Activated CD8-positive, alpha-beta memory T cell treated with anti-CD3 and anti-CD28 coated beads for 4 hours (primary cell): ENCODE data around the gene SLC1A7.
"Not testable (repeated sequence)": the region's sequence is repeated elsewhere in the genome, so short reads cannot be mapped to it uniquely, and the experiment has no call there.

Source experiments
- DNase-seq, 2 donors: peaks; one replicate each; pipeline ENCODE4 v3.0.0-alpha.2; 2020; ENCODE audit warnings: low read depth in 2 of 2

SLC1A7 gene

DNA sequence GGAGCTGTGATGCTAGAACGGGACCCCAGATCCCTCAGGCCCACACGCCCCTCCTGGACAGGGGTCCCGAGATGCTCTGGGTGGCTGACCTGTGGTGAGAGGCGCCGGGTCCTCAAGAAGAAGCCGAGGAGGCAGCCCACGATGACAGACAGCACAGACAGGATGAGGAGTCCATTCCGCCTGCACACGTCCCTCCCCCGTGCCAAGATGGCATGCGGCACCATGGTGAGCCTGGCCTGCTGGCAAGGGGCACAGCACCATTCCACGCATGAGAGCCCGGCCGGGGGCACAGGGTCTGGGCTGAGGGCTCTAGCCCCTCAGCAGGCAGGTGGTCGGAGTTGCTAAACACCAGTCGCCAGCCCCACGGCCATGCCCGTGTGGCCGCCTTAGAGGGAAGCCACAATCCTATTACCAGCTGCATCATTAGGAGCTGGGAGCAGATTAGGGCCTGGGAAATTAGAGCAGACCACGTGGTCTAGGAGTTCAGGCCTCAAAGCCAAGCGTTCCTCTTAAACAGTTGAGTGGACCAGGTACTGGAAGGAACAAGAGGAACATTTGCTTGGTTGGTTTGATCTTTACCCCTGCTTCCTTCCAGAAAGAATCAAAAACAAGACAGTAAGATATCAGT, at the start of gene SLC1A7:
Gene SLC1A7 (minus strand): TSS at position 413 of the 628 bp plus-strand sequence. CDS start 189 bp downstream, at position 224.
- DNase-seq = no peak

DNA sequence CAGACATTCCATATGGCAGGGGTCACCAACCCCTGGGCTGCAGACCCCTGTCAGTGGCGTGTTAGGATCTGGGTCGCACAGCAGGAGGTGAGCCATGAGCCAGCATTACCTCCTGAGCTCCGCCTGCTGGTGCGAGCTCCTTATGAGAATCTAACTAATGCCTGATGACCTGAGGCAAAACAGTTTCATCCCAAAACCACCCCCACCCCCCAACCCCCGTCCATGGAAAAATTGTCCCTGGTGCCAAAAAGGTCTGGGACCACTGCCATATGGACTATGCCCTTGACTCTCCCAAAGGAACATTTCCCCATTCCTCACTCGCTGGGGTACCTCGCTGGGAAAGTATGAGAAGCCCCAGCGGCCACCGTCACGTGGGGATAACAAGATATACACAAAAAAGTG, 47.8 kb upstream of the SLC1A7 start:
- DNase-seq = no peak

DNA sequence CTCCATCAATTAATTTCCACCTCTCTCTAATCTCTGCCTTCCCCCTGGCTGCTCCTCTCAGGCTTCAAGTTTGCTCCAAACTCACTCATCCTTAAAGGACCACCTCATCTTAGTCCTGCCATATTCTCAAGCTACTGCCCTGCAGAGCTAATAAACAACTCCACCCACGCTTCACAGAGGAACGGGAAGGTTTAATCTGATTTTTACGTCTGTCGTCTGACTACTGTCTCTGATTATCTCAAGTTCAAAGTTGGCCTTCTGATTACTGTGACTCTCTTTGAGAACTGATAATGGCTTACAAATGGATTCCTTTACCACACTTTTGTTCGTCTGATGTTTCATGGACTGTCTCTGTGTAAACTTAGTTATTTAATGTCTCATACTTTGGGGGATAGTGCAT, 46.6 kb upstream of the SLC1A7 start:
- no peak for DNase-seq

DNA sequence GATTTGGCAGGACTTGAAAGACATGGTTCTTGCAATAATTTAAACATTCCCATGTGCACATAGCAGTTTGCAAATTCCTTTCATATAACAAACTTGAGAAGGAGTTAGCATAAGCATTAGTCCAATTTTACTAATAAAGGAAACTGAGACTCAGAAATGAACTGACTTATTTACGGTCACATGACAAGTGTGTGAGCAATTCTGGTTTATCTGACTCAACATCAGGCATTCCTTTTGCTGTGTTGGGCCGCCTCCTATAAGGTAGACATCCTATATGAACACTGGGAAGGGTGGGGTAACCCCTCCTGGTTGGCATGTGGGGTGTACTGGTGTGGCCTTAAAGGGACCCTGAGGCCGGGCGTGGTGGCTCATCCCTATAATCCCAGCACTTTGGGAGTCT, 45.7 kb upstream of the SLC1A7 start:
- DNase-seq = no peak

DNA sequence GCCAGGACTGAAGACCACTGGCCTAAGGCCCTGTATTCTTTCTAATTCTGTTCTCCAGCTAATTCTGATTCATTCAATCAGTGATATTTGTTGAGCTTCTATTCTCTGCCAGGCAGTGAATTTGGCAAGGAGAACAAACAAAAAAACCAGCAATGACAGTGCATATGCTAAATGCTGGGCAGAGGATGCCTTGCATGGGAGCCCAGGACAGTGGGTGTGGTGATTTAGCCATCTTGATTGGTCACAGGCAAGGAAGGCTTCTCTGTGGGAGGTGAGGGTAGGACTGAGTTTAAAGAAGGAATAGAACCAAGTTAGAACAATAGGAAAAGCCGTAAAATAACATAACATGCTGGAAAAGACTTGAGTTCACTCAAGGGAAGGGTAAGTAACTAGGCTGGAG, 45.0 kb upstream of the SLC1A7 start:
- DNase-seq = no peak

GRCh38 chr1:53186533-53186932, 44.1 kb upstream of the SLC1A7 start:
- no peak for DNase-seq

DNA sequence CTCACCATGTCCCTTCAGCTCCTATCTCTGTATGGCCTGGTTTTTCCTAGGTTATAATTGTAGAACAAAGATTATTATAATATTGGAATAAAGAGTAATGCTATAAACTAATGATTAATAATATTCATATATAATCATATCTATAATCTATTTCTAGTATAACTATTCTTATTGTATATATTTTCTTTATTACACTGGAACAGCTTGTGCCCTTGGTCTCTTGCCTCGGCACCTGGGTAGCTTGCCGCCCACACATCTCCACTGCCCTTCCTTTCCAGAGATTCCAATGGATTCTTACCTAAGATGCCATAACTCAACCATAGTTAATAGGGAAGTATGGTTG, 43.5 kb upstream of the SLC1A7 start:
- DNase-seq = not testable (repeated sequence)

DNA sequence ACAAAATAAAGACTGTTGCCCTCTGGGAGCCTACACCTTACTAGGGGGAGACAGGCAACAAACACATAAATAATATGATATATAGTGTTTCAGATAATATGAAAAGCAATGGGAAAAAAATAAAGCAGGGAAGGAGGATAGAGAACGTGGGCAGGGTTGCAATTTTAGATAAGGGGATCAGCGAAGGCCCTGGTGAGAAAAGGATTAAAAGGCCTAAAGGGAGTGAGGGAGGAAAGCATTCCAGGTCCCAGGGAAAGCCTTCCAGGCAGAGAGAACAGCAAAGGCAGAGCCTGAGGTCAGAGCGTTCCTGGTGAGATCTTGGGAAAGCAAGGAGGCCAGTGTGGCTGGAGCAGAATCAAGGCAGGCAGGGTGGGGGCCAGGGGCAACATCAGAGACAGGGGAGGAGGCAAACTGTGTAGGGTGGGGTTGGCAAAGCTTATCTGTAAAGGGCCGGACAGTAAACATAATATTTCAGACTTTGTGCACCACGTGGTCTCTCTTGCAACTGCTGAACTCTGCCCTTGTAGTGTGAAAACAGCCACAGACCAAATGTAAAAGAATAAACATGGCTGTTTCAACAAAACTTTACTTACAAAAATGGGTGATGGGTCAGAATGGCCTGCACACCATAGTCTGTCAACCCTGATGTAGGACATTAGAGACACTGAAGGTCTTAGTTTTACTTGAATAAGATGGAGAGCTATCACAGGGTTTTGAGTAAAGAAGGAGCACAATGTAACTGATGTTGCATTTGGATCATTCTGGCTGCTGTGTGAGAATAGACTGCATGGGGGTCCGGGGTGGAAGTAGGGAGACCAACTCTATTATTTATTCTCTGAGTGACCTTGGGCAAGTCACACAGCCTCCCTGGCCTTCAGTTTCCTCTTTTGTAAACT, 40.9 kb upstream of the SLC1A7 start:
- DNase-seq = no peak

DNA sequence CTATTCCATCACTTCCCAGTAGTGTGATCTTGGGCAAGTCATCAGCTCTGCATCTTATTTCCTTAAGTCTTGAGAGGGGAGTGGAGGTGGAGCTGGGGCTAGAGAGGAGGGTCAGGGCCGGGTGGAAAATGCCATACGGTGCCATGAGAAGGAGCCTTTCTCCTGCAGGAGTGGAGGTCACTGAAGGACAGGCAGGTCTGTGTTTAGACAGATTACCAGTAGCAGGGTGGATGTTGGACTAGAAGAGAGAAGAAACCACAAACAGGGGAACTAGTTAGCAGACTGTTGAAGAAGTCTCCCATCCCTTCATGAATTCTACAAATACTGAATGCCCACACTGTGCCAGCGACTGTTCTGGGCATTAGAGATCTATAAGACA, 40.3 kb upstream of the SLC1A7 start:
- DNase-seq = no peak

DNA sequence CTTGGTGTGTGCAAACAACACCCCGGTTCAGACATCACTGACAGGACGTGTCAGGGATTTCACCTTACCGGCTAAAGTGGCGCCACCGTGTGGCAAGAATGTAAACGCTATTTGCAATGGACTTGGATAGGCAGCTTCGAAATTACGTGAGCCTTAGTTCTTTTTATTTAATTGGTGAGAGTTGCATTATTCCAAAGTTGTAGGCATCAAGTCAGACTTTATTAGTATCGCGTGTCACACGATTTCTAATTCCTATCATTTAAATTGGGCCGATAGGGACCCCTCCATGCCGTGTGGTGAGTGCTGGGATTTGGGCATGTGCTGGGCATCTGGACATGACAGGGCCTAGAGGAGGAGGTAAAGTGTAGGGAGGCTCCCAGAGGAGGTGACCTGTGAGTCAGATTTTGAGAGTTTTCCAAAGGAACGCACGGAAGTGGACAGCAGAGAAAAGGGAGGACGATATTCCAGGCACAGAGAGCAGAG, 39.7 kb upstream of the SLC1A7 start:
- peak; percentile 41 to 62 for DNase-seq

DNA sequence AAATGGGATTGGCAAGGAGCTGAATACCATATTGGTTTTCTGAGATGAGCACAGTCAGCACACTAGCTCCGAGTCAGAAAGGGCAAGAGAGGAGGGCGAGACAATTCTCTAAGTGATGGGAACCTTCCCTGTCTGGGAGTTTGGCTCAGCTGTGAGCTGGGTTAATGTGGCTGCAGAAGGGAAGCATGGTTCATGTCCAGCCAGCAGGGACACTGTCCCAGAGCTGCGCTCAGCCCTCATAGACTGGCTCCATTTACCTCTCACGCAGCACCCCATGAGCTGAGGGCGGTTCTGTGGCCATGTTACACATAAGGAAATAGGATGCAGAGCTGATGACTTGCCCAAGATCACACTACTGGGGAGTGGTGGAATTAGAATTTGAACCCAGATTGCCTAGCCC, 38.5 kb upstream of the SLC1A7 start:
- no peak for DNase-seq

GRCh38 chr1:53180226-53180625, 37.8 kb upstream of the SLC1A7 start:
- DNase-seq = no peak

DNA sequence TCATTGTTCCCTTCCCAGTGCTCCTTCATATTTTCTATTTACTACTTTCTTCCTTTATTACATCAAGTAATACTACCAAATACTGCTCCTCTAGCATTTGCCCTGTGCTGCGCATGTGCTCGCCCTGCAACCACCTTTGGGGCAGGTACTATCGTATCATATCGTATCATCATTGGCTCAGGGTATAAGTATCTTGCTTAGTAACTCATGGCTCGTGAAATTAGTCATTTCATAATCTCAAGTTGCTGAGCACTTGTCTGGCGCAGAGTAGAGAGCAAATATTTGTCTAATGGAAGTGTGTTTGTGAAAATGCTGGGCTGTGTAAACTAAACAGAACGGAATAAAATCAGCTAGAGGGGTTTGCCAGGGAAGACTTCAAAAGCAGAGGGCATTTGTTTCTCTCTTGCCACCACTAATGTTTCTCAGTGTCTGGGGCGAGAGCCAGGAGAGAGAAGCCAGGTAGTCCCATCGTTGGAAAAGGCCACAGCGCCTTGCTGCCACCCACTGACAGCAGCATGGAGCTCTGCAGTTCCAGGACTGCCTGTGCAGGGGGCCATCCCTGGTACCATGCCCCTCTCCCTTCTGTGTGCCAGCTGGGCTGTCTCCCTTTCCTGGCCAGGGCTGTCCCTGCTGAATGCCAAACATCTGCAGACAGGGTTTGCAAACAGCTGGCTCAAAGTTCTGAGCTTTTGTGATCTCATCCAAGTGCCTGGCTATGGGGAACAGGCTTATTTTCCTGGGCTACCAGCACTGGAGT, 34.2 kb upstream of the SLC1A7 start:
- DNase-seq = no peak

DNA sequence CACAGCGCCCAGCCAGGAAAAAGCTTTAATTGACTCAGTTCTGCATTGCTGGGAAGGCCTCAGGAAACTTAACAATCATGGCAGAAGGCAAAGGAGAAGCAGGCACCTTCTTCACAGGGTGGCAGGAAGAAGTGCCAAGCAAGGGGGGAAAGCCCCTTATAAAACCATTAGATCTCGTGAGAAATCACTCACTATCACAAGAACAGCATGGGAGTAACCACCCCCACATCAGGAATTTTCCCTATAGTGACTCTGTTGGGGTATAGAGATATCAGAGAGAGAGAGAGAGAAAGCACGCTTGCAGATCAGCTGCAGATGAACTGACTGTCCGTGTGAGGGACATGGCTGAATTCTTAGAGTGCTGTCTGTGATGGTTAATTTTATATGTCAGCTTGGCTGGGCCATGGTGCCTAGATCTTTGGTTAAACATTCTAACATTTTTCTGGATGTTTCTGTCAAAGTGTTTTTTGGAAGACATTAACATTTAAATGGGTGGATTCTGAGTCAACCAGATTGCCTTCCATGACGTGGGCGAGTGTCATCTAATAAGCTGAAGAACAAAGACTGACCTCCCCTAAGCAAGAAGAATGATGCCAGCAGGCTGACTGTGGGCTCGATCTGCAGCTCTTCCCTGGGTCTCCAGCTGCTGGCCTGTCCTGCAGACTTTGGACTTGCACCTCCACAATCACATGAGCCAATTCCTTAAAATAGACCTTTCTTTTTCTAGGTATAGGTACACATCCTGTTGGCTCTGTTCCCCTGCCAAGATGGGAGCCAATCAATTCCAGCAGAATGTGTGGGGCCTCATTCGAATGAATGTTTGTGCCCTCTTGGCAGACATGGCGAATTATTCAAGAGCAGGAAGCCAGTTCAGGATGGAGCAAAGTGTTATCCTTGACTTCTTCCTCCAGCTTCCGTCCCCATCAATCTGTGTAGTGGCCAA, 32.8 kb upstream of the SLC1A7 start:
- no peak for DNase-seq

GRCh38 chr1:53172426-53173128, 30.1 kb upstream of the SLC1A7 start:
- DNase-seq = no peak

DNA sequence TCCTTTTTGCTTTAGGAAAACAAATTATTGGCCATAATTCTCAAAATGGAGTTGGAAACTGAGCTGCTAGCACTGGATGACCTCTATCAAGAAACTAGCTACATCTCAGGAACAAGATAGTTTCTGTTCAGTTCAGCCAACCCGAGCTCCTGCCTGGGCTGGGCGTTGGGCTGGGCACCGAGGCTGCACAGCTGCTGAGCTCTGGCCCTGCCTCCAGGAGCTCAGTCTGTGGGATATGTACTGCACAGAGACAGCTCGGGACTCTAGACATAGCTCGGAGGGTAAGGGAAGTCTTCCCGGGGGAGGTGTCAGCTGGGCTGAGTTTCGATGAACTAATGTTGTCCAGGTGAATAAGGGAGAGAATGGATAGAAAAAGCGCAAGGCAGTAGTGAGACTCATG, 24.5 kb upstream of the SLC1A7 start:
- DNase-seq = no peak

DNA sequence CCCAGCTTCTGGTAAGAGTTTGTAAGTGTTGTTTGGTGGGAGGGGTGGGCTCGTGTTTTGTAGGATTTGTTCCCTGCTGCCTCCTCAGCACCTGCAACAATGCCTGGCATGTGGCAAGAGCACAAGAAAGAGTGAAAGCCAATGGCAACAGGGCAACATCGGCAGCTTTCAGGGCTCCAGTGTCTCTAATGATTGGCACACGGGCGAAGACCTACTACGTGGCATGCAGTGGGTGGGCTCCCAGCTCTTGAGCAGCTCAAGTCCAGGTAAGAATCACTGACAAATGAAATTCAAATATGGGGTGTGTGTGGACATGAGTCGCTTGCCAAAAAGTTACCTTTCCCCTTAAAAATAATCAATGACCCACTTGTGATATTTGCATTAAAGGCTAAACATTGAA, 23.9 kb upstream of the SLC1A7 start:
- no peak for DNase-seq

DNA sequence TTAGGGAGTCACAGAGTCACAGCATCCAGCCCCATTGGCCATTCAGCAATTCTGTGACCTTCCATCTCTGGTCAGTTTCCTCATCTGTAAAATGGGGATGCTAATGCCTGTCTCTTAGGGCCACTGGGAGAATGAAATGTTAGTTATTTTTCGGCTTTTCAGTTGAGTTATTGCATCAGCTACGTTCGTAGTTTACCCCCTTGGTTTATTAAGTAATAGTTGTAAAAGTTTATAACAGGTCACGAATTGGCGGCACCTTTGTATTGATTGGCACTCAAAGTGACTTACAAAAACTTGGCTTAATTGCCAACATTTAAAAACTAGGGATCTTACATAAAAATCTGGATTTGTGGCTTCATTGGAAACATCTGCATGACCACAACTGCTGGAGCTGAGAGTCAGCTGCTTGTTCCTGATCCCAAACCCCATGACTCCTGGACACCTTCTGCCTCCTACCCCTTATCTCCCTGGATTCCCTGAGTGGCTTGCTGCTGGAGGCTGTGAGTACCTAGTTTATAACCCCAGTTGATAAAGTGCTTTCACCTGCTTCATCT, 23.0 kb upstream of the SLC1A7 start:
- no peak for DNase-seq

DNA sequence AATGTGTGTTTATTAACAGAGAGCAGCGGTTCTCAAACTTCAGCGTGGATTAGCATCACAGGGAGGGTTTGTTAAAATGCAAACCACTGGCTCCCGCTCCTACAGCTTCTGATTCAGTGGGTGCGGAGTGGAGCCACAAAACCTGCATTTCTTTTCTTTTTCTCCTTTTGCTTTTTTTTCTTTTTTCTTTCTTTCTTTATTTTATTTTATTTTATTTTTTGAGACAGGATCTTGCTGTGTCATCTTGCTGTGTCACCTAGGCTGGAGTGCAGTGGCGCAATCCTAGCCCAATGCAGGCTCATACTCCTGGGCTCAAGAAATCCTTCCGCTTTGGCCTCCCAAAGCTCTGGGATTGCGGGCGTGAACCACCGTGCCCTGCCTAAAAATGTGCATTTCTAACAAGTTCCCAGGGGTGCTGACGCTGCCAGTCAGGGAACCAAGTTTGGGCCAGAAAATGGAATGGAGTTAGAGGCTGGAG, 20.9 kb upstream of the SLC1A7 start:
- DNase-seq = no peak

DNA sequence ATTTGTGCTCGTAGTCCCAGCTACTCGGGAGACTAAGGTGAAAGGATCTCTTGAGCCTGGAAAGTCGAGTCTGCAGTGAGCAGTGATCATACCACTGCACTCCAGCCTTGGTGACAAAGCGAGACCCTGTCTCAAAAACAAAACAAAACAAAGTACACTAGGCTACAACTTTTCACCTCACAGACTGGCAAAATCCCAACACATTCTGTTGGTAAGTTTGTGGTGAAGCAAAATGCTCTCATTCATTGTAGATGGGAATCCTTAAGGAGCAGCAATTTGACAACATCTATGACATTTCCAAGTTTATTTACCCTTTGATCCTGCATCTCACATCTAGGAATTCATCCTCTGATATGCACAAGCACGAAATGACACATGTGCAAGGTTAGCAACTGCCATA, 20.2 kb upstream of the SLC1A7 start:
- no peak for DNase-seq
